Common myeloid progenitor, CD34-positive (primary cell): ENCODE data around the gene WWC2.

Source experiments
- CTCF ChIA-PET: fragments of 350-600 bp; sonication (Branson Sonifier 250); formaldehyde crosslinking; loops from one replicate; lab custom pipeline; 2021; ENCODE audit warnings: antibody characterized with exemption; lab: Charles Lee
- POLR2A ChIA-PET: fragments of 350-600 bp; sonication (Branson Sonifier 250); formaldehyde crosslinking; loops from one replicate; lab custom pipeline; 2021; ENCODE audit warnings: antibody characterized with exemption; lab: Charles Lee
- DNase-seq, 3 donors: peaks; one replicate each; pipeline versions ENCODE4 v3.0.0 to v3.0.0-alpha.2; 2013
- H3K27ac ChIP-seq, 2 experiments: 1 replicate in 1 of 2; 2 replicates in 1 of 2; pipeline ENCODE4 v1.7.0; 2013; ENCODE audit warnings: inconsistent platforms in 2 of 2, low read length in 2 of 2, mild to moderate bottlenecking in 2 of 2, low read depth in 1 of 2, moderate library complexity in 1 of 2; ENCODE audit not compliant: severe bottlenecking in 2 of 2, insufficient read depth in 1 of 2, poor library complexity in 1 of 2
- H3K27me3 ChIP-seq, 5 experiments: replicated peaks in 2 of 5; 1 replicate in 3 of 5; 2 replicates in 2 of 5; pipeline versions ENCODE4 v1.6.1 to v1.7.0; 2013; ENCODE audit warnings: low read length in 4 of 5, mild to moderate bottlenecking in 2 of 5, moderate library complexity in 2 of 5, inconsistent platforms in 1 of 5; ENCODE audit not compliant: insufficient read depth in 5 of 5, control insufficient read depth in 4 of 5
- H3K36me3 ChIP-seq, 4 experiments: 1 replicate in 2 of 4; 2 replicates in 2 of 4; pipeline versions ENCODE4 v1.6.1 to v1.7.0; 2013; ENCODE audit warnings: low read length in 3 of 4, control low read depth in 1 of 4, mild to moderate bottlenecking in 1 of 4; ENCODE audit not compliant: control insufficient read depth in 4 of 4, insufficient read depth in 4 of 4
- H3K4me1 ChIP-seq, 4 experiments: 1 replicate in 3 of 4; 2 replicates in 1 of 4; pipeline versions ENCODE4 v1.6.1 to v1.7.1; 2013; ENCODE audit warnings: low read length in 3 of 4, mild to moderate bottlenecking in 3 of 4, control low read depth in 1 of 4, inconsistent platforms in 1 of 4, moderate library complexity in 1 of 4; ENCODE audit not compliant: control insufficient read depth in 4 of 4, insufficient read depth in 4 of 4; ENCODE audit errors: control extremely low read depth in 1 of 4
- H3K4me3 ChIP-seq, 7 experiments: 1 replicate in 4 of 7; 2 replicates in 3 of 7; pipeline versions ENCODE4 v1.5.1 to v1.7.0; 2013; ENCODE audit warnings: mild to moderate bottlenecking in 7 of 7, low read length in 6 of 7, moderate library complexity in 6 of 7, inconsistent platforms in 2 of 7, low read depth in 2 of 7, control low read depth in 1 of 7; ENCODE audit not compliant: insufficient read depth in 4 of 7, control insufficient read depth in 1 of 7; ENCODE audit errors: extremely low read depth in 1 of 7
- H3K9me3 ChIP-seq, 5 experiments: 1 replicate in 4 of 5; 2 replicates in 1 of 5; pipeline versions ENCODE4 v1.6.1 to v1.7.1; 2013; ENCODE audit warnings: low read length in 4 of 5, mild to moderate bottlenecking in 2 of 5, inconsistent platforms in 1 of 5, low read depth in 1 of 5, moderate library complexity in 1 of 5; ENCODE audit not compliant: control insufficient read depth in 4 of 5, insufficient read depth in 2 of 5; ENCODE audit errors: control extremely low read depth in 1 of 5
- WGBS: methylation state at CpG from one replicate; pipeline ENCODE4 v1.1.5; 2013; ENCODE audit not compliant: insufficient coverage; 5-methylcytosine and 5-hydroxymethylcytosine counted together

The WWC2 gene

GRCh38 chr4:183335369-183335940 lies 236.4 kb downstream of the WWC2 start:
- Histone ChIP-seq H3K36me3 (no peaks in the 10 kb centered on the region), H3K4me1 (no peaks in the 10 kb centered on the region), H3K27ac (no peak overlapping the region), H3K27me3 (no peaks in the 10 kb centered on the region), H3K4me3 (no peak overlapping the region), H3K9me3 (no peaks in the 10 kb centered on the region)
- POLR2A ChIA-PET, result no interaction called here
- CTCF ChIA-PET, result interaction anchor here (1.4 kb wide), 1 partner anchor 11 kb away, joined by 3 read pairs; no protein-coding TSS in a partner anchor
- DNase-seq, result peak in 2 of 3 donors; percentile 19 to 44
- WGBS, result 72% methylated on average over 2 of the region's 3 CpGs

GRCh38 chr4:183337349-183337748 lies 238.3 kb downstream of the WWC2 start:
- no peaks in the 10 kb centered on the region for H3K36me3 ChIP-seq
- H3K4me3 ChIP-seq, result no peak overlapping the region
- POLR2A ChIA-PET, result no interaction called here
- H3K27me3 ChIP-seq, result no peaks in the 10 kb centered on the region
- WGBS, result 87% methylated on average over 8 of the region's 9 CpGs
- H3K9me3 ChIP-seq, result no peaks in the 10 kb centered on the region
- DNase-seq, result no peak
- H3K4me1 ChIP-seq, result no peaks in the 10 kb centered on the region
- no peak overlapping the region for H3K27ac ChIP-seq
- CTCF ChIA-PET, result no interaction called here

GRCh38 chr4:183337833-183338232 lies 238.8 kb downstream of the WWC2 start:
- Histone ChIP-seq H3K36me3 (no peaks in the 10 kb centered on the region), H3K4me3 (no peak overlapping the region), H3K27me3 (no peaks in the 10 kb centered on the region), H3K4me1 (peaks cover 0 to 3% (median 1%) of the 10 kb centered on the region in 4 experiments), H3K9me3 (no peaks in the 10 kb centered on the region), H3K27ac (no peak overlapping the region)
- WGBS, result 96% methylated on average over 7 of the region's 7 CpGs
- ChIA-PET CTCF (interaction anchor here (0.6 kb wide), 1 partner anchor 14 kb away, joined by 3 read pairs; no protein-coding TSS in a partner anchor), POLR2A (no interaction called here)
- no peak for DNase-seq

- peaks cover 0 to 8% (median 4%) of the 10 kb centered on the region in 4 experiments for H3K4me1 ChIP-seq
- H3K27ac ChIP-seq, result no peak overlapping the region
- WGBS, result 32% methylated on average over 30 of the region's 40 CpGs
- CTCF ChIA-PET, result no interaction called here
- peak; percentile 29 to 65 (median 53) for DNase-seq
- no peaks in the 10 kb centered on the region for H3K36me3 ChIP-seq
- H3K9me3 ChIP-seq, result no peaks in the 10 kb centered on the region
- POLR2A ChIA-PET, result no interaction called here
- peak overlapping the region in 4 of 7 experiments; percentile 19 to 60 (median 55) for H3K4me3 ChIP-seq
- H3K27me3 ChIP-seq, result no peaks in the 10 kb centered on the region
These were observed 243.8 kb downstream of the WWC2 start for GRCh38 chr4:183342541-183343533.

GRCh38 chr4:183343730-183344129 lies 244.7 kb downstream of the WWC2 start:
- no peak overlapping the region for H3K4me3 ChIP-seq
- POLR2A ChIA-PET, result no interaction called here
- no peak for DNase-seq
- H3K36me3 ChIP-seq, result no peaks in the 10 kb centered on the region
- CTCF ChIA-PET, result no interaction called here
- 89% methylated on average over 5 of the region's 7 CpGs for WGBS
- no peaks in the 10 kb centered on the region for H3K9me3 ChIP-seq
- peaks cover 0 to 13% (median 9%) of the 10 kb centered on the region in 4 experiments for H3K4me1 ChIP-seq
- H3K27ac ChIP-seq, result no peak overlapping the region
- H3K27me3 ChIP-seq, result no peaks in the 10 kb centered on the region

- H3K4me3 ChIP-seq, result no peak overlapping the region
- peaks cover 0 to 16% (median 10%) of the 10 kb centered on the region in 4 experiments for H3K4me1 ChIP-seq
- no peaks in the 10 kb centered on the region for H3K27me3 ChIP-seq
- H3K27ac ChIP-seq, result no peak overlapping the region
- 96% methylated on average over 10 of the region's 15 CpGs for WGBS
- CTCF ChIA-PET, result no interaction called here
- POLR2A ChIA-PET, result no interaction called here
- no peaks in the 10 kb centered on the region for H3K9me3 ChIP-seq
- DNase-seq, result no peak
- H3K36me3 ChIP-seq, result no peaks in the 10 kb centered on the region
These were observed 245.6 kb downstream of the WWC2 start for GRCh38 chr4:183344523-183345255.
